OCI-LY7 (cell line): ENCODE measurements around the gene AMIGO1.

Source experiments
- EZH2phosphoT487 ChIP-seq: fragments of 200-600 bp; sonication (generic); IDR thresholded peaks from 2 replicates; pipeline ENCODE4 v1.6.1; 2018; ENCODE audit warnings: low read depth, borderline replicate concordance, mild to moderate bottlenecking, mixed run types, antibody characterized with exemption, low read length, moderate library complexity, mixed read lengths
- TF ChIP-seq, protein P1 (sequence below): fragments of 200-600 bp; sonication (generic); conservative IDR thresholded peaks from 2 replicates; pipeline ENCODE4 v1.5.1; 2014; ENCODE audit warnings: mild to moderate bottlenecking, antibody characterized with exemption, low read length, moderate library complexity, mixed read lengths

DNA sequence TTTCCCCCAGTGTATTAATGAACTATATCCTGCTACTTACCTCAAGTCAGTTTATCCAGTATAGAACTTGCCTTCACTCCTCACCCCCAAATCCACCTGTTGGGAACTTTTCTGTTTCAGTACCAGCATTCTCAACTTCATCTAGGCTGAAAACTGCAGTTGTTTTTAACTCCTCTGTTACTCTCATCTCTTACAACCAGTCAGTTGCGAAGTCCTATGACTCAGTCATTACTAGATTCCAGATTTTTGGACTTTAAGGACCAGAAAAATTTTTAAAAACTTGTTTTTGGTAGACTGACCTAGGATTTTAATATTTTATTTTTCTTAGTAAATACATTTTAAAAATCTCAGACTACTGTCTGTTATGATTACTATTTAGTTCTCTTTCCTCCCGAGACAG lies 47.0 kb upstream of the AMIGO1 start:
- TF ChIP-seq, protein P1, sequence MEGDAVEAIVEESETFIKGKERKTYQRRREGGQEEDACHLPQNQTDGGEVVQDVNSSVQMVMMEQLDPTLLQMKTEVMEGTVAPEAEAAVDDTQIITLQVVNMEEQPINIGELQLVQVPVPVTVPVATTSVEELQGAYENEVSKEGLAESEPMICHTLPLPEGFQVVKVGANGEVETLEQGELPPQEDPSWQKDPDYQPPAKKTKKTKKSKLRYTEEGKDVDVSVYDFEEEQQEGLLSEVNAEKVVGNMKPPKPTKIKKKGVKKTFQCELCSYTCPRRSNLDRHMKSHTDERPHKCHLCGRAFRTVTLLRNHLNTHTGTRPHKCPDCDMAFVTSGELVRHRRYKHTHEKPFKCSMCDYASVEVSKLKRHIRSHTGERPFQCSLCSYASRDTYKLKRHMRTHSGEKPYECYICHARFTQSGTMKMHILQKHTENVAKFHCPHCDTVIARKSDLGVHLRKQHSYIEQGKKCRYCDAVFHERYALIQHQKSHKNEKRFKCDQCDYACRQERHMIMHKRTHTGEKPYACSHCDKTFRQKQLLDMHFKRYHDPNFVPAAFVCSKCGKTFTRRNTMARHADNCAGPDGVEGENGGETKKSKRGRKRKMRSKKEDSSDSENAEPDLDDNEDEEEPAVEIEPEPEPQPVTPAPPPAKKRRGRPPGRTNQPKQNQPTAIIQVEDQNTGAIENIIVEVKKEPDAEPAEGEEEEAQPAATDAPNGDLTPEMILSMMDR = no peak
- no peak for TF ChIP-seq EZH2phosphoT487
